Type B pancreatic cell (in vitro differentiated cells): ENCODE measurements around the gene MMP24. TPM values are rescaled to one million over a fixed set of nuclear protein-coding genes. Genes with fewer than 3 reads are reported as not detected.

ENCODE experiments used
- DNase-seq: peaks from one replicate; pipeline ENCODE4 v3.0.0; 2021; ENCODE audit warnings: mixed read lengths; ENCODE audit not compliant: unreplicated experiment; ENCODE audit errors: extremely low spot score
- H3K27ac Mint-ChIP-seq: 2 replicates; pipeline ENCODE4 v1.8.0; 2021; ENCODE audit warnings: mild to moderate bottlenecking, mixed read lengths
- H3K27me3 Mint-ChIP-seq: 2 replicates; pipeline ENCODE4 v1.8.0; 2021; ENCODE audit warnings: mixed read lengths
- H3K36me3 Mint-ChIP-seq: 2 replicates; pipeline ENCODE4 v1.8.0; 2021; ENCODE audit warnings: mixed read lengths
- H3K4me1 Mint-ChIP-seq: one replicate; pipeline ENCODE4 v1.8.0; 2021; ENCODE audit warnings: mixed read lengths; ENCODE audit not compliant: unreplicated experiment
- H3K4me3 Mint-ChIP-seq: 2 replicates; pipeline ENCODE4 v1.8.0; 2021; ENCODE audit warnings: mild to moderate bottlenecking, mixed read lengths
- H3K9me3 Mint-ChIP-seq: 2 replicates; pipeline ENCODE4 v1.8.0; 2021; ENCODE audit warnings: mixed read lengths
- total RNA-seq: library from RNA; stranded (reverse); gene quantifications from 2 replicates; pipeline ENCODE4 v1.2.1, GENCODE V29; 2021; ENCODE audit warnings: low replicate concordance
- TF ChIP-seq, protein P1 (sequence below): fragments of 200-600 bp; sonication (generic); conservative IDR thresholded peaks from 2 replicates; pipeline ENCODE4 v1.5.0; 2021; ENCODE audit warnings: antibody characterized with exemption, mild to moderate bottlenecking

Gene MMP24
- total RNA-seq, 1 donor from 2014 or later = 2.6 TPM

DNA sequence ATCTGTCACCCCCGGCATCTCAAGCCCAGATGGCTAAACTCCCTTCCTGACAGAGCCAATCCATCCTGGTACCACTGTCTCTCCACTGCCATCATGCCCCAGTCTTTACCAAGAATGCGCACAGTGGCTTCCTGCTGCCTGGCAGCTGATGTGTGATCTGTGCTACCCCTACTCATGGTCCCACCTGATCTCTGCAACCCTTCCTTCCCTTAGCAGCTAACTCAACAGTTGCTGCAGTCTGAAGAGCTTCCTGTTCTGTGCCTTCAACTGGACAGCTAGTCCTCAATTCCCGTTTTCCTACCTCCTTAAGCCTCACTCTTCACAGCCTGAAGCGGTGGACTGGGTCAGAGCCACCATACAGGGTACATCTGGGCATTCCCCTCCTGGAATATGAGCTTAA, 73.3 kb downstream of the MMP24 start:
- no peak for DNase-seq
- H3K27ac Mint-ChIP-seq = no peak overlapping the region
- H3K4me3 Mint-ChIP-seq = no peak overlapping the region
- TF ChIP-seq, protein P1, sequence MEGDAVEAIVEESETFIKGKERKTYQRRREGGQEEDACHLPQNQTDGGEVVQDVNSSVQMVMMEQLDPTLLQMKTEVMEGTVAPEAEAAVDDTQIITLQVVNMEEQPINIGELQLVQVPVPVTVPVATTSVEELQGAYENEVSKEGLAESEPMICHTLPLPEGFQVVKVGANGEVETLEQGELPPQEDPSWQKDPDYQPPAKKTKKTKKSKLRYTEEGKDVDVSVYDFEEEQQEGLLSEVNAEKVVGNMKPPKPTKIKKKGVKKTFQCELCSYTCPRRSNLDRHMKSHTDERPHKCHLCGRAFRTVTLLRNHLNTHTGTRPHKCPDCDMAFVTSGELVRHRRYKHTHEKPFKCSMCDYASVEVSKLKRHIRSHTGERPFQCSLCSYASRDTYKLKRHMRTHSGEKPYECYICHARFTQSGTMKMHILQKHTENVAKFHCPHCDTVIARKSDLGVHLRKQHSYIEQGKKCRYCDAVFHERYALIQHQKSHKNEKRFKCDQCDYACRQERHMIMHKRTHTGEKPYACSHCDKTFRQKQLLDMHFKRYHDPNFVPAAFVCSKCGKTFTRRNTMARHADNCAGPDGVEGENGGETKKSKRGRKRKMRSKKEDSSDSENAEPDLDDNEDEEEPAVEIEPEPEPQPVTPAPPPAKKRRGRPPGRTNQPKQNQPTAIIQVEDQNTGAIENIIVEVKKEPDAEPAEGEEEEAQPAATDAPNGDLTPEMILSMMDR = no peak
- H3K36me3 Mint-ChIP-seq = no peaks in the 10 kb centered on the region
- no peaks in the 10 kb centered on the region for H3K9me3 Mint-ChIP-seq
- H3K4me1 Mint-ChIP-seq = peaks cover 8% of the 10 kb centered on the region
- peaks cover 4% of the 10 kb centered on the region for H3K27me3 Mint-ChIP-seq

- peaks cover 11% of the 10 kb centered on the region for H3K4me1 Mint-ChIP-seq
Observed at GRCh38 chr20:35300469-35301262, 74.2 kb downstream of the MMP24 start.

DNA sequence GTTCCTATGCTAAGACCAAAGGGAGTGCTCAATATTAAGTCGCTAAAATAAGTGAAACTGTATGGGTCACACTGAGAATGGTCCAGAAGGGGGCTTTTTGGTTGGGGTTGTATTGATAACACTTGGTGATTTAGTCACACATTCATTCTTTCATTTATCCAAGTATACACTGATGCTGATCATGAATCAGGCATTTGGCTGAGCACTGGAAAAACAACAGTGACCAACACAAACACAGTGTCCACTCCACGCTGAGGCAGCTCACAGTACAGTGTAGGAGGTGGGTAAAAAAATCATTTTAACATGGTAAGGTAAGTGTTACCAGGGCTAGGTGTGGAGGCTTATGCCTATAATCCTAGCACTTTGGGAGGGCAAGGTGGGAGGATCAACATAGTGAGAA, 74.9 kb downstream of the MMP24 start:
- no peak overlapping the region for H3K27ac Mint-ChIP-seq
- TF ChIP-seq, protein P1 = no peak
- no peaks in the 10 kb centered on the region for H3K36me3 Mint-ChIP-seq
- peaks cover 2% of the 10 kb centered on the region for H3K27me3 Mint-ChIP-seq
- H3K9me3 Mint-ChIP-seq = no peaks in the 10 kb centered on the region
- DNase-seq = no peak
- H3K4me1 Mint-ChIP-seq = peaks cover 17% of the 10 kb centered on the region
- H3K4me3 Mint-ChIP-seq = no peak overlapping the region

More at GRCh38 chr20:35300469-35301262, 74.2 kb downstream of the MMP24 start:
- Mint-ChIP-seq H3K27me3 (peaks cover 4% of the 10 kb centered on the region), H3K27ac (no peak overlapping the region), H3K4me3 (no peak overlapping the region), H3K9me3 (no peaks in the 10 kb centered on the region), H3K36me3 (no peaks in the 10 kb centered on the region)
- no peak for DNase-seq
- TF ChIP-seq, protein P1 = no peak

- DNase-seq = no peak
- no peak overlapping the region for H3K4me3 Mint-ChIP-seq
- TF ChIP-seq, protein P1 = no peak
- H3K27ac Mint-ChIP-seq = no peak overlapping the region
- no peaks in the 10 kb centered on the region for H3K27me3 Mint-ChIP-seq
- no peaks in the 10 kb centered on the region for H3K9me3 Mint-ChIP-seq
- H3K4me1 Mint-ChIP-seq = peaks cover 21% of the 10 kb centered on the region
- H3K36me3 Mint-ChIP-seq = no peaks in the 10 kb centered on the region
Observed at GRCh38 chr20:35302421-35303335, 76.2 kb downstream of the MMP24 start.

GRCh38 chr20:35303382-35303734, 76.9 kb downstream of the MMP24 start:
- Mint-ChIP-seq H3K36me3 (no peaks in the 10 kb centered on the region), H3K9me3 (no peaks in the 10 kb centered on the region), H3K4me3 (no peak overlapping the region), H3K27me3 (no peaks in the 10 kb centered on the region), H3K4me1 (peaks cover 21% of the 10 kb centered on the region), H3K27ac (no peak overlapping the region)
- TF ChIP-seq, protein P1 = no peak
- DNase-seq = no peak
